MM.1S (cell line): ENCODE results near the gene PRUNE2.

ENCODE experiments used
- DNase-seq: peaks from one replicate; pipeline ENCODE4 v3.0.0-alpha.2; 2015
- H2AFZ ChIP-seq: fragments of 300-600 bp; sonication (generic); 2 replicates; pipeline ENCODE4 v1.6.0; 2016; ENCODE audit warnings: antibody characterized with exemption, low read length
- H3F3A ChIP-seq: fragments of 300-600 bp; sonication (generic); 2 replicates; pipeline ENCODE4 v1.6.1; 2016; ENCODE audit warnings: mild to moderate bottlenecking, antibody characterized with exemption, low read length, moderate library complexity, mixed read lengths; ENCODE audit not compliant: insufficient read depth
- H3K27ac ChIP-seq: fragments of 300-600 bp; sonication (generic); 2 replicates; pipeline ENCODE4 v1.5.1; 2016; ENCODE audit warnings: mild to moderate bottlenecking, low read length
- H3K27me3 ChIP-seq: fragments of 300-600 bp; sonication (generic); replicated peaks from 2 replicates; pipeline ENCODE4 v1.6.0; 2016; ENCODE audit warnings: low read length; ENCODE audit not compliant: insufficient read depth
- H3K36me3 ChIP-seq: fragments of 300-600 bp; sonication (generic); replicated peaks from 2 replicates; pipeline ENCODE4 v1.6.1; 2016; ENCODE audit warnings: mild to moderate bottlenecking, low read length, mixed read lengths; ENCODE audit not compliant: insufficient read depth
- H3K4me1 ChIP-seq: fragments of 300-600 bp; sonication (generic); 2 replicates; pipeline ENCODE4 v1.6.1; 2016; ENCODE audit warnings: low read length, mixed read lengths
- H3K4me2 ChIP-seq: fragments of 300-600 bp; sonication (generic); 2 replicates; pipeline ENCODE4 v1.6.0; 2016; ENCODE audit warnings: low read depth, low read length
- H3K4me3 ChIP-seq: fragments of 300-600 bp; sonication (generic); 2 replicates; pipeline ENCODE4 v1.5.1; 2016; ENCODE audit warnings: low read length, mixed read lengths
- H3K79me2 ChIP-seq: fragments of 300-600 bp; sonication (generic); 2 replicates; pipeline ENCODE4 v1.6.1; 2016; ENCODE audit warnings: mixed run types, low read length, mixed read lengths
- H3K9ac ChIP-seq: fragments of 300-600 bp; sonication (generic); 2 replicates; pipeline ENCODE4 v1.6.1; 2016; ENCODE audit warnings: low read length, mixed read lengths
- H3K9me2 ChIP-seq: fragments of 300-600 bp; sonication (generic); replicated peaks from 2 replicates; pipeline ENCODE4 v1.6.1; 2016; ENCODE audit warnings: mild to moderate bottlenecking, low read length, mixed read lengths; ENCODE audit not compliant: insufficient read depth
- H3K9me3 ChIP-seq: fragments of 300-600 bp; sonication (generic); replicated peaks from 2 replicates; pipeline ENCODE4 v1.6.1; 2016; ENCODE audit warnings: mild to moderate bottlenecking, low read length, mixed read lengths; ENCODE audit not compliant: insufficient read depth
- H4K20me1 ChIP-seq: fragments of 300-600 bp; sonication (generic); 2 replicates; pipeline ENCODE4 v1.6.1; 2016; ENCODE audit warnings: mild to moderate bottlenecking, low read length, moderate library complexity, mixed read lengths; ENCODE audit not compliant: insufficient read depth
- EZH2 ChIP-seq: fragments of 300-600 bp; sonication (generic); optimal IDR thresholded peaks from 2 replicates; pipeline ENCODE3; 2017; ENCODE audit warnings: low read depth, mild to moderate bottlenecking, antibody characterized with exemption, low read length, mixed read lengths
- EZH2phosphoT487 ChIP-seq: fragments of 300-600 bp; sonication (generic); IDR thresholded peaks from 2 replicates; pipeline ENCODE4 v1.6.1; 2018; ENCODE audit warnings: antibody characterized with exemption, low read length
- TF ChIP-seq, protein P1 (sequence below): fragments of 300-600 bp; sonication (generic); IDR thresholded peaks from 2 replicates; pipeline ENCODE4 v1.5.1; 2016; ENCODE audit warnings: antibody characterized with exemption, low read length, mixed read lengths

The PRUNE2 gene

DNA sequence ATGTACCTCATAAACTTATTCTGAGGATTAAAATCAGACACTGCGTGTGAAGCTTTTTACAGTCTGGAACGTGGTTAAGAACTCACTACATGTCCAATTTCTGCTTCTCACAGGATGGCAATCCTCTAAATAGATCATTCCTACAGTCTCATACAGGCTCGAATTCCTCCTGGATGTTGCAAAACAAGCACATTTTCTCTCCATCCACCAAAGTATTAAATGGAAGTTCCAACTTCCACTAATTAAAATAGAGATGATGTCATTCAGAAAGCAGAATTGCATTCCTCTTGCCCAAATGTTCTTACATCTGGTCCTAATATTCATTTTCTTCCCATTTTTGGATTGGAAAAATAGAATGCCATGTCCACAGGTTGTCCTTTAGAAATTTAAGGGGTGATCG, 287.2 kb downstream of the PRUNE2 start:
- Histone ChIP-seq H3K27ac (no peak overlapping the region), H3K9ac (no peak overlapping the region), H2AFZ (no peak overlapping the region), H3K9me2 (no peaks in the 10 kb centered on the region), H3K79me2 (no peaks in the 10 kb centered on the region), H3K4me2 (no peak overlapping the region), H3K9me3 (no peaks in the 10 kb centered on the region), H3F3A (0 out of 2 replicates have a peak, but pooled peaks cover under 1% of the 10 kb centered on the region), H3K27me3 (no peaks in the 10 kb centered on the region), H3K36me3 (no peaks in the 10 kb centered on the region), H3K4me3 (no peak overlapping the region), H3K4me1 (peaks cover 2% of the 10 kb centered on the region), H4K20me1 (no peaks in the 10 kb centered on the region)
- TF ChIP-seq EZH2 (no peak), EZH2phosphoT487 (no peak)
- TF ChIP-seq, protein P1, sequence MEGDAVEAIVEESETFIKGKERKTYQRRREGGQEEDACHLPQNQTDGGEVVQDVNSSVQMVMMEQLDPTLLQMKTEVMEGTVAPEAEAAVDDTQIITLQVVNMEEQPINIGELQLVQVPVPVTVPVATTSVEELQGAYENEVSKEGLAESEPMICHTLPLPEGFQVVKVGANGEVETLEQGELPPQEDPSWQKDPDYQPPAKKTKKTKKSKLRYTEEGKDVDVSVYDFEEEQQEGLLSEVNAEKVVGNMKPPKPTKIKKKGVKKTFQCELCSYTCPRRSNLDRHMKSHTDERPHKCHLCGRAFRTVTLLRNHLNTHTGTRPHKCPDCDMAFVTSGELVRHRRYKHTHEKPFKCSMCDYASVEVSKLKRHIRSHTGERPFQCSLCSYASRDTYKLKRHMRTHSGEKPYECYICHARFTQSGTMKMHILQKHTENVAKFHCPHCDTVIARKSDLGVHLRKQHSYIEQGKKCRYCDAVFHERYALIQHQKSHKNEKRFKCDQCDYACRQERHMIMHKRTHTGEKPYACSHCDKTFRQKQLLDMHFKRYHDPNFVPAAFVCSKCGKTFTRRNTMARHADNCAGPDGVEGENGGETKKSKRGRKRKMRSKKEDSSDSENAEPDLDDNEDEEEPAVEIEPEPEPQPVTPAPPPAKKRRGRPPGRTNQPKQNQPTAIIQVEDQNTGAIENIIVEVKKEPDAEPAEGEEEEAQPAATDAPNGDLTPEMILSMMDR = no peak
- DNase-seq = no peak

DNA sequence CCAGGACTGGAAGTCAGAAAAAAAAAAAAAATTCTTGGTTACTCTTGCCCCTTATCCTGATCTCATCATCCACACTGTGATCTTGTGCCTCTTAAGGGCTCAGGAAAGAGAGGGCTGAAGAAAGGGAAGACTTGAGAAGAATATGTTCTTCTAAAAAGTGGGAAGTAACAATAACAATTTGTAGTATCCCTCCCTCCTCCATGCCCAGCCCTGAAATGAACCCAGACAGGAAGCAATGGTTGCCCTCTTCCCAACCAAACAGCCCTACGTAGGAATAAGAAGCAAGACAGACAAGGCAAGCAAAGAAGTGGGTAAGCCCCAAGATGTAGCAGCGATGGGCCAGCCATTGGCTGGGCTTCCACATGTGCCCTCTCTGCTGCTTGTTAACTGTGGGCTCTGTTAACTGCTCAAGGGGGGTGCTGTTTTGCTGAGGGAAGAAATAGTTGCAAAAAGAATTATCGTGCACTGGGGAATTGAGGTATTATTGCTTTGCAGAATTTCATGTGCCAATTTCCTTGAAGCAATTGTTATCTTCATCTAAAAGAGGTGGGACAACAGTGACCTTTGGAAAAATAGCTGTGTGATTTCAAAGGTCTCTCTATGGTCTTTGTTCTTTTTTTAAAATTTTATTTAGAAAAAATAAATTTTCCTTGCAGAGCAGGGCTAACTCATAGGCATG, 288.3 kb downstream of the PRUNE2 start:
- no peaks in the 10 kb centered on the region for H3K4me1 ChIP-seq
- no peaks in the 10 kb centered on the region for H3K9me3 ChIP-seq
- H2AFZ ChIP-seq = no peak overlapping the region
- no peaks in the 10 kb centered on the region for H4K20me1 ChIP-seq
- no peaks in the 10 kb centered on the region for H3K36me3 ChIP-seq
- H3K79me2 ChIP-seq = no peaks in the 10 kb centered on the region
- no peak overlapping the region for H3K9ac ChIP-seq
- no peak overlapping the region for H3K27ac ChIP-seq
- no peaks in the 10 kb centered on the region for H3K27me3 ChIP-seq
- no peaks in the 10 kb centered on the region for H3F3A ChIP-seq
- no peak for TF ChIP-seq EZH2phosphoT487
- TF ChIP-seq, protein P1 = no peak
- no peak for TF ChIP-seq EZH2
- no peak for DNase-seq
- no peak overlapping the region for H3K4me2 ChIP-seq
- H3K9me2 ChIP-seq = no peaks in the 10 kb centered on the region
- H3K4me3 ChIP-seq = no peak overlapping the region

DNA sequence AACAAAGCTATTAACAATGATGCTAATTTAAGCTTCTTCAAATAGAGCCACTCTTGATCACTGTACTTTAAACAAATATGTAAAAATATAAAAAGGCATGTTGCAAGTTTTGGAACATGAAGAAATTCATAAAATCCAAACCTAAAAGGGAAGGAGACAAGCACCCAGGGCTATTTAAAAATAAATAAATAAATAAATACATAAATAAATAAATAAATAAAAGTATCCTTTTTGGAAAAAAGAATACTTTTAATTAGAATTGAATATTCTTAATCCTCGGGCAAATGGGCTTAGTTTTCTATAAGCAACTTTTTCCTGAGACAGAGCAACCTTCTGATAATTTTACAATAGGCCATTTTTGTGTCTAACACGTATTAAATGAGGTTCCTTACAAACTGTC, 289.1 kb downstream of the PRUNE2 start:
- no peaks in the 10 kb centered on the region for H3K27me3 ChIP-seq
- no peaks in the 10 kb centered on the region for H3K4me1 ChIP-seq

More for the DNA sequence above, 289.1 kb downstream of the PRUNE2 start:
- no peaks in the 10 kb centered on the region for H3K36me3 ChIP-seq
- H3K27ac ChIP-seq = no peak overlapping the region
- H3K4me3 ChIP-seq = no peak overlapping the region
- no peak overlapping the region for H3K9ac ChIP-seq
- no peaks in the 10 kb centered on the region for H4K20me1 ChIP-seq
- H2AFZ ChIP-seq = no peak overlapping the region
- TF ChIP-seq EZH2 (no peak), EZH2phosphoT487 (no peak)
- TF ChIP-seq, protein P1 = no peak
- H3K79me2 ChIP-seq = no peaks in the 10 kb centered on the region
- no peaks in the 10 kb centered on the region for H3F3A ChIP-seq
- H3K4me2 ChIP-seq = no peak overlapping the region
- no peaks in the 10 kb centered on the region for H3K9me3 ChIP-seq
- no peak for DNase-seq
- H3K9me2 ChIP-seq = no peaks in the 10 kb centered on the region
